ENCODE results near the gene JUND. TPM values are rescaled to one million over a fixed set of nuclear protein-coding genes. Genes with fewer than 3 reads are reported as not detected.
A peak's percentile ranks its signal among the peaks of the same experiment; 100 is the strongest.

JUND gene
- polyA plus RNA-seq, 12 donors, result 49.8 to 294 (median 112) TPM; not detected in 1

DNA sequence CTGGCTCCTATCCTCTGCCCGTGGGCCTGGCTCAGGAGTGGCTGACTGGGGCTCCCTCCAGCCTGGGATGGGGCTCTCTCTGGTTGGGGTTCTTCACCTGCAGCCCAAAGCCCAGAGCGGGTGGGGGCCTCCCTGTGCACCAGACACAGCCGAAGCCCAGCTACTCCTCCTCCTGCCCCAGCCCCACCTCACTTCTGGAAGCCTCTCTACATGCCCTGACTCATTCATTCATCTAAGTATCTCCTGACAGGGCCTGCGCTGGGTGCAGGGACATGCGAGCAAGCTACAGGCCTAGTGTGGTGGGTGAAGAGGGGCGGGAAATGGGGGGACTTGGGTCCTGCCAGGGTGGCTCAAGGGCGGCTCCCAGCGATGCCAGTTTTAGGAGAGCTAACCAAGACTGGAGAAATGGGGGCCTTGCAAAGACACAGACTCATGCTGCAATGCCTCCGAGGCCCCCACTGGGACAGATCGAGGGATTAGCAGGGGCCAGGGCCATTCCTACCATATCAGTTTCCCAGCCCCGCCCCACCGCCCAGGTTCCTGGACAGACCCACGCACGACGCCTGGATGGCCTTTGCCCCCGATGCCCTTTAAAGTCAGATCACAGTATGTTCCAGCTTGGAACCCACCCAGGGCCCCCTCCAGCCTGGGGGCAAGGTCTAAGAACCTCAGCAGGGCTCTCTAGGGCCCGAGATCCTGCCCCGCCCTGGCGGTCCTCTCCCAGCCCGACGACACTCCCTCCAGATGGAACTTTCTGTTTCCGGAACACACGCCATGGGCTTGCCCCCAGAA, 28.9 kb upstream of the JUND start:
- DNase-seq, result no peak

- DNase-seq, result no peak
Observed at GRCh38 chr19:18309525-18310064, 28.2 kb upstream of the JUND start.

GRCh38 chr19:18308948-18309325, 27.5 kb upstream of the JUND start:
- no peak for DNase-seq

DNA sequence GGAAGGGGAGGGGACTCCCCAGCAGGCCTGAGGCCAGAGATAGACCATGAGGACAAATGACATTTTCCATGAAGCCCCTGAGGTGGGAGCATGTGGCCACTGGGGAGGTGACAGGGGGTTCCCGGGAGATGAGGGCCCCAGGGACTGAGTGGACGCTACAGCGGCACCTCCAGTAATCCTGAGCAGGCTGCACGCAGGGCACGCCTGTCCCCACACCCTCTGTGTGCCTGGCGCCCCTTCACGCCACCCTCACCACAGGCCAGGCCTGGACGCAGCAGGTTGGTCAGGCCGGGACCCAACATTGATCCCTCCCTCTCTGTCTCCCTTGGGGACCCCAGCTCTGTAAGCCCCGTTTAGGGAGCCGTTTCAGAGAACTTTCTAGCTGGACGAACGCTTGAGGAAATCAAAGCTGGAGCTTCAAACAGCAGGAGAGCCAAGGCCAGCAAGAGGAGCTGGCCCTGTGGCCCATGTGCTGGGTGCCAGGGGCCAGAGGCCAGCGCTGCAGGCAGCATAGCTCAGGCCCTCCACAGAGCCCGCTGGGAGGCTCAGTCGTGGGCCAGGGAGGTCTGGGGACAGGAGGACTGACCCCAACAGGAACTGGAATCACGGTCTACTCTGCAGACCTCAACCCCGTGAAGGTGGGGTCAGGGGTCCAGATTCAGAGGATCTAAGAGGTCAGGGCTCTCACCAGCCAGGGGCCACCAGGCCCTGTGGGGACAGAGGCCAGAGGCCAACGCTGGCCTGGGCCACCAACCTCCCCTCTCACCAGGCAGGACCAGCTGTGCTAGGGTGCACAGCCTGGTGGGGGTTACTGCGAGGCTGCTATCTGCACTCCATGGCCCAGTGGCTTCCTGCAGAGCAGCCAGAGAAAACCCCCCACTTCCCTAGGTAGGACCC, 26.9 kb upstream of the JUND start:
- DNase-seq, result no peak

DNA sequence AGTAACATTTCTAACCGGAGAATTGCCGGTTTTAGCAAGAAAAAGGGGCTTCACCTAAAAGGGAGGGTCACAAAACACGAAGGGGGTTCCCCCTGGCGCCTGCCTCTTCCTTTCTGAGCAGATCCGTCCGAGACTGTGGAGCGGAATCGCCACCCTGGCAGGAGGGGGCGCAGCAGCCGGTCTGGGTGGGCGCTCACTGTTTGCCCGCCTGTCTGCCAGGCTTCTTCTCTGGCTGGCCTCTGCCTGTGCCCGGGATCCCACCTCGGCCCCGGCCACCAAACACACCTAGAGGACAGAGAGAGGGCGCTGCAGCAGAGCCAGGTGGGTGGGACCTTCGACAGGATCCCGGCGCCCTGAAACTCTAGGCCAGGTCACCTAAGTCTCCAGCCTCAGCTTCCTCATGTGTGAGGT, 25.9 kb upstream of the JUND start:
- DNase-seq, result no peak

DNA sequence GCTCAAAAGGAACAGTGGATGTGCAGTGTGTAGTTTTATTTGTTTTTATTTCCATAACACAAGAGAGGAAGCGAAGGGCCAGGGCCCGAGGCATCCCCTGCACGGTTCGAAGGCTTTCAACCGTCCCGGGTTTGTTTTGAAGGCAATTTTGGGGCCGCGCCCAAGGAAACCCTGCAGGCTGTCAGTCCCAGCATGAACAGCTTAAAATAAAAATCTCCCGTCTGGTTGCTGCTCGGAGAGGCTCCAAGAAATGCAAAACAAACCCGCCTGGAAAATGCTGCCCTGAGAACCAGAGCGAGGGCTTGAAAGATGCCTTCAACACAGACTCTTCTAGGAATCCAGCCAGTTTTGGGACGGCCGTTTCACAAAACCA, 25.5 kb upstream of the JUND start:
- DNase-seq, result no peak

DNA sequence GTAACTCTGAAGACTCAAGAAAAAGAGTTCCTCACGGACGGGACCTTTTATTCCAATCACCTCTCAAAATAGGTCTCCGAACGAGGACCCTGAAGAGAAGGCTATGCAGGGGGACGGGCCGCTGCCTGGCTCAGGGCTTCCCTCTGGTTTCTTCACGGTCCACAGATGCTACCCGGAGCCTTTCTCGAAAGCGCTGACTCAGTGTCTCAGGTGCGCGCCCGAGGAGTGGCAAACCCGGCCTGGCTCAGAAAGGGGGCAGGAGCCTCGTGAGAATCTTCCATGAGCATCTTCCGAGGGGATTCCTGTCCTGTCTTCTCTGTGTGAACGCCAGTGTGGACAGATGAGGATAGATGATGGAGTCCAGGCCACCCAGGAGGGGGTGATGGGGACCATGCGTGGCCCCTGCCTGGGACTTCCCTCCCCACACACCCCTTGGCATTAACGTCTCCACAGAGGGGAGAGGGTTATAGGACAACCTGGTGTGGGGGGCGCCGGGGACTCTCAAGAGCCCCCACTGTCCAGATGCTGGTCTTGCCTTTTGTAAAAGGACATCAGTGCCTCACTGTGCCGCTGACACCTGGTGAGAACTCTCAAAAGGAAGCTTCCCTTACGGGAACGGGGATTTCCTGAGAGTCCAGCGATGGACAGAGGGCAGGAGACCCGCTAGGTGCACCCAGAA, 24.9 kb upstream of the JUND start:
- DNase-seq, result no peak

- DNase-seq, result peak; percentile 83
Observed at GRCh38 chr19:18304458-18305310, 23.3 kb upstream of the JUND start.

- DNase-seq, result no peak
Observed at GRCh38 chr19:18304208-18304457, 22.7 kb upstream of the JUND start.

- no peak for DNase-seq
Observed at GRCh38 chr19:18301718-18302111, 20.3 kb upstream of the JUND start.

DNA sequence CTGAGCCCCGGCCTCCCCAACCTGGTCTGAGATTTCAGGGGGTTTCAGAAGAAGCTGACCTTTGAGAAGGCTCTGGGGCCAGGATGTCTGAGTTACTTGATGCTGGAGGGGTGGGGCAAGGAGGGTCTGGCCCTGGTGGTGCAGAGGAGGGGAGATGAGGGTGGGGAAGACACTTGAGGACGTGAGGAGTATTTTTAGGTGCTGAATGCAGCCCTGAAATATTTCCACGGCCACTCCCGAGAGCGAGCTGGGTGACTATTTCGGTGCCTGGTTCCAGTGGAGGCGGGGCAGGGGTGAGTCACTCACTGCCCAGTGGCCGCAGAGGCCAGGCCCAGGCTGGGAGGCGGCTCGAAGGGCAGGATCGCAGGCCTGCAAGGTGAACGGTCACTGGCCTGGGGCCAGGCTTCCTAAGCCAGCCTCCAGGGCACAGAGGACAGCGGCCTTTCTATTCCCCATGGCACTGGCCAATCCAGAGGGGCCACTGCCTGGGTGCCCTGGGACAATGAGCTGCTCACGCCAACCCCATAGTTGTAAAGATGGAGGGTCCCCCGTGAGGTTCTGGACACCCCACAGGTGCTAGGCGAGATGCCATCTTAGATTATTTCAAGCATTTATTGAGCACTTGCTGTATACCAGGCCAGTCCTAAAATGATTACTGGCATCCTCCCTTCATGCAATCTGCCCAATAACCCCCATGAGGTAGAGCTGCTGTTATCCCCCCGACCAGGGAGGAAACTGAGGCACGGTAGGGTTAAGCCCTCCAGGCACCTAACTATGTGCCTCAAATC, 19.7 kb upstream of the JUND start:
- DNase-seq, result no peak

GRCh38 chr19:18299654-18300053, 18.2 kb upstream of the JUND start:
- no peak for DNase-seq

GRCh38 chr19:18298601-18299000, 17.2 kb upstream of the JUND start:
- DNase-seq, result no peak

- no peak for DNase-seq
Observed at GRCh38 chr19:18297308-18297707, 15.9 kb upstream of the JUND start.

DNA sequence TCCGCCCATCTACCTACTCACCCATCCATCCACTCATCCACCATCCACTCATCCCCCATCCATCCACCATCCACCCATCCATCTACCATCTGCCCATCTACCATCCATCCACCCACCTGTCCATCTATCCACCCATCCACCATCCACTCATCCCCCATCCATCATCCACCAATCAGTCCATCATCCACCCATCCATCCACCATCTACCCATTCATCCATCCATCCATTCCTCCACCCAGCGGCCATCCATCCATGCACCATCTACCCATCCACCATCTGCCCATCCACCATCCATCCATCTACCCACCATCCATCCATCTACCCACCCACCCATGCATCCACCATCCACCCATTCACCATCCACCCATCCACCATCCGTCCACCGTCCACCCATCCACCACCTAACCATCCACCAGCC, 13.6 kb upstream of the JUND start:
- DNase-seq, result no peak

GRCh38 chr19:18294467-18294864, 13.0 kb upstream of the JUND start:
- DNase-seq, result no peak

DNA sequence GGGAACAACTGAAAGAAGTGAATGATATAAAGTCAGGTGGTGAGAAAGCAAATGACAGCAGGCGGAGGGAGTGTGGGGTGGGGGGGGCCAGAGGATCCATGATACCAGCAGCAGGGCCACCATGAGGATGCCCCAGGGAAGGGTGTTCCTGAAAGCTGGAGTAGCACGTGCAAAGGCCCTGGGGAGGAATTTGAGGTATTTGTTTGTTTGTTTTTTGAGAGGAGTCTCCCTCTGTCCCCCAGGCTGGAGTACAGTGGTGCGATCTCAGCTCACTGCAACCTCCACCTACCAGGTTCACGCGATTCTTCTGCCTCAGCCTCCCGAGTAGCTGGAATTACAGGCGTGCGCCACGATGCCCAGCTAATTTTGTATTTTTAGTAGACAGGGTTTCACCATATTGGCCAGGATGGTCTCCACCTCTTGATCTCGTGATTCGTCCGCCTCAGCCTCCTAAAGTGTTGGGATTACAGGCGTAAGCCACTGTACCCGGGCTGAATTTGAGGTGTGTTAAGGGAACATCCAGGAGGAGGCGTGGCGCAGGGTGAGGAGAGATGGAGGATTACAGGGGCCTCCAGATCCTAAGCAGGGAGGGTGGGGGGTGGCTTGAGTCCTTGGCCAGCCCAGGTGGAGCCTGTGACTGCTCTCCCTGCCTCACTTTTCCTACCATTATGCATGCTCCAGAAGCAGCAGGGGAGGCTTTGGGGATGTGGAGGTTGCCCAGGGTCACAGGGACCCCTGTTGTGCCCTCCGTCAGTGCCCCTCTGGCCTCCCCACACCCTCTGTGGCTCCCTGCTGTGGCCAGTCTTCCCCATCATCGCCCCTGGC, 12.4 kb upstream of the JUND start:
- no peak for DNase-seq

DNA sequence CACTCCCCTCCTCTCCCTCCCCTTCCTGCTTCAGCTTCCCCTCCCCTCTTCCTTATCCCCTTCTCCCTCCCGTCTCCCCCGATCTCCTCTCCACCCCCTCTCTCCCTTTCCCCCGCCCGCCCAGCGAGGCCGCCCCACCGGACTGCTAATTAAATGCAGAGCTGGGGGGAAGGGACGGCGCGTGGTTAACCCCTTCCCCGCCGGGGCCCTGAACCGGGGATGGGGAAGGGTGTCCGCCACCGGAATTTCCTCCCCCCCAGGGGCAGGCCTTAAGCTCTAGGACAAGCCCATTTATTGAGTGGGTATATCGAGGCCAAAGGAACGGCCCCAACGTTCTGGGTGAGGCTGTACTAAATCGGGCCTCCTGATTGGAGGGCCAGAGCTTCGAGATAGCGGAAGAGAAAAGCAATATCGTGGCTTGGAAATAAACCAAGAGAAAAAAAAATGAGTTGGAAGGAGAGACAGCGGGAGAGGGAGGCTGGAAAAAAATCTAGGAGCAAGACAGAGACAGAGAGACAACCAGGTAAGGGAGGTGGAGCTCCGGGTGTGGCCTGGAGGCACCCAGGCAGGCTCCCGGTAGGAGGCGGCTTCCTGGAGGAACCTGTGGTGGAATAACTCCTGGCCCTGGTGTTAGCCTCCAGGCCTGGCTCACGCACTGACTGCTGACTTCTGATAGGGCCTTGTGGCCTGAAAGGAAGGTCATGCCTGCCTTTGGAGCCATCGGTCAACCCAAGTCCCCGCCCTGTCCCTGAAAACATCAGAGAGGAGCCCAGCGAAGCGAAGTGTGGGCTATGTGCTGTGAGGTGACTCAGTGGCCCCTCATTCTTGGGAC, 11.6 kb upstream of the JUND start:
- peak; percentile 89 for DNase-seq

DNA sequence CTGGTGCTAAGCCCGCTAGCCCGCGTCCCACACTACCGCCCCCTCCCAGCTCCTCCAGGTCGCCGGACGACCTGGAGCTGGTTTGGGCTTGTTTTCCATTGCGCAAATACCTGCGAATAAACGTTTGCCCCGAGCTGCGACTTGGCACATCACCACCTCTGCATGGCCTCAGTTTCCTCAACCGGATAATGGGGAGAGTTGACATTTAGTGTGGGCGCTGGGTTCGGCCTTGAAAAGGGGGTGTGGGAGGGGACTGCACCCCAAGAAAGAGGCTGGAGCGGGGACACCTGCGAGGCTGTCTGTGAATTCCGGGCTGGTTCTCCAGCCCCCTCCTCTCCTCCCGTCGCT, 11.0 kb upstream of the JUND start:
- no peak for DNase-seq

All from muscle of arm (tissue), 12 donors.